Measurements from ENCODE around the gene MVP.
"Not testable (repeated sequence)": the region's sequence is repeated elsewhere in the genome, so short reads cannot be mapped to it uniquely, and the experiment has no call there.

Gene MVP

GRCh38 chr16:29824589-29825144, 4.4 kb downstream of the MVP start:
- Histone ChIP-seq H3K27ac (peak overlapping the region; percentile 98), H3K27me3 (ENCODE audit: insufficient read depth, low read depth, severe bottlenecking) (no peaks in the 10 kb centered on the region), H3K4me3 (ENCODE audit: low read depth, low read length) (no peak overlapping the region), H3K36me3 (peaks cover 4% of the 10 kb centered on the region), H3K9me3 (ENCODE audit: severe bottlenecking) (no peaks in the 10 kb centered on the region)
- TF ChIP-seq CTCF (IDR thresholded peaks at IDR 0.05; ENCODE audit: low read depth, low read length): no peak
- DNase-seq: no peak

GRCh38 chr16:29825145-29826044, 5.1 kb downstream of the MVP start:
- DNase-seq: peak; percentile 97
- no peaks in the 10 kb centered on the region for H3K27me3 ChIP-seq (ENCODE audit: insufficient read depth, low read depth, severe bottlenecking)
- no peaks in the 10 kb centered on the region for H3K9me3 ChIP-seq (ENCODE audit: severe bottlenecking)
- peak overlapping the region; percentile 12 for H3K4me3 ChIP-seq (ENCODE audit: low read depth, low read length)
- peak overlapping the region; percentile 98 for H3K27ac ChIP-seq
- TF ChIP-seq CTCF (IDR thresholded peaks at IDR 0.05; ENCODE audit: low read depth, low read length): no peak
- no peaks in the 10 kb centered on the region; the same call in none of the 2 replicates for H3K36me3 ChIP-seq

GRCh38 chr16:29826342-29826695, 6.1 kb downstream of the MVP start:
- TF ChIP-seq CTCF (IDR thresholded peaks at IDR 0.05; ENCODE audit: low read depth, low read length): no peak
- H3K27me3 ChIP-seq (ENCODE audit: insufficient read depth, low read depth, severe bottlenecking): no peaks in the 10 kb centered on the region
- H3K36me3 ChIP-seq: no peaks in the 10 kb centered on the region
- H3K9me3 ChIP-seq (ENCODE audit: severe bottlenecking): no peaks in the 10 kb centered on the region
- no peak for DNase-seq
- H3K4me3 ChIP-seq (ENCODE audit: low read depth, low read length): no peak overlapping the region
- H3K27ac ChIP-seq: peak overlapping the region; percentile 98

GRCh38 chr16:29830774-29831173, 10.5 kb downstream of the MVP start:
- Histone ChIP-seq H3K4me3 (ENCODE audit: low read depth, low read length) (no peak overlapping the region), H3K27me3 (ENCODE audit: insufficient read depth, low read depth, severe bottlenecking) (no peaks in the 10 kb centered on the region), H3K9me3 (ENCODE audit: severe bottlenecking) (no peaks in the 10 kb centered on the region), H3K27ac (no peak overlapping the region), H3K36me3 (no peaks in the 10 kb centered on the region)
- DNase-seq: no peak
- TF ChIP-seq CTCF (IDR thresholded peaks at IDR 0.05; ENCODE audit: low read depth, low read length): no peak

- no peaks in the 10 kb centered on the region for H3K36me3 ChIP-seq
- no peaks in the 10 kb centered on the region for H3K9me3 ChIP-seq (ENCODE audit: severe bottlenecking)
- H3K27ac ChIP-seq: no peak overlapping the region
- no peaks in the 10 kb centered on the region for H3K27me3 ChIP-seq (ENCODE audit: insufficient read depth, low read depth, severe bottlenecking)
- TF ChIP-seq CTCF (IDR thresholded peaks at IDR 0.05; ENCODE audit: low read depth, low read length): no peak
- no peak for DNase-seq
- no peak overlapping the region for H3K4me3 ChIP-seq (ENCODE audit: low read depth, low read length)
Measured at GRCh38 chr16:29831490-29831889, 11.2 kb downstream of the MVP start.

GRCh38 chr16:29833219-29833618, 13.0 kb downstream of the MVP start:
- not testable (repeated sequence) for H3K27ac ChIP-seq; H3K36me3 ChIP-seq; H3K27me3 ChIP-seq (ENCODE audit: insufficient read depth, low read depth, severe bottlenecking); H3K9me3 ChIP-seq (ENCODE audit: severe bottlenecking); H3K4me3 ChIP-seq (ENCODE audit: low read depth, low read length); DNase-seq
